HG03039 (cell line): Measurements from ENCODE around the gene ITGB6.
"Not testable (repeated sequence)": the region's sequence is repeated elsewhere in the genome, so short reads cannot be mapped to it uniquely, and the experiment has no call there.

ENCODE experiments used
- ATAC-seq: cut with Tn5 transposase; IDR thresholded peaks from one replicate; pipeline ENCODE4 v1.9.1; 2021; ENCODE audit warnings: mild to moderate bottlenecking, moderate library complexity; ENCODE audit not compliant: unreplicated experiment

Gene ITGB6

DNA sequence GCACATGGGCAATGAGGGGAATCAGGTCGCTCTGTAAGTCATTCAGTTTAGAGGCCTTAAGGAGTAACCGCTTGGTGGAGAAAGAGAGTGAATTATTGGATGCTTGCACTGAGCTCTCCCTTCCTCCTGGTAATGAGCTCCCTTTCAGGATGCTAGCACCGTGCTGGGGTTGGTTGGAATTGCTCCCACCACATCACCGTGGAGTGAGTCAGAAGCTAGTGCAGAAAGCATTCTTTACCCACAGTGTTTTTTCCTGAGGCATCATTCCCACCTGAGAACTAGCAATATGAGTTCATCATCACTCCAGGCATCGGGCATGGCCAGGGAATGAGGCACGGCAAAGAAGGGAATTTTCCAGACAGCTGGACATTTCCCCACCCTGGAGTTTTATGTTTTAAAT lies 57.6 kb downstream of the ITGB6 start:
- no peak for ATAC-seq

DNA sequence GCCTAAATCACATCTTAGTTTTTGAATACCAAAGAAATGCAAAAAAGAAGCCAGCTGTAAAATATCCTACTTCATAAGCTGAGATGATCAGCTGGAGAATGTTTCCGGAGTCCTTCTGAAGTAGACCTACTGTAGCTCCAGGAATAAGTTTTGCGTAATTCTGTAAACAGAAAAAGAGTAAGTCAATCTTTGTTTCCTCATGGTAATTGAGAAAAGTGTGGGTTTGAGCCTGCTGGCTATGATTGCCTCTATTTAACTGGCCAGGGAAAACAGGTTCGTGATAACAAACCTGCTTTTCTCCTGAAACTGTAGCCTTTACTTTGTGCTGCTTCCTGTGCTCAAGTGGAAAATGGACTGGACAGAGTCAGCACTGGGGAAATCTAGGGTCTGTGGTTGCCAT lies 58.2 kb downstream of the ITGB6 start:
- ATAC-seq = no peak

DNA sequence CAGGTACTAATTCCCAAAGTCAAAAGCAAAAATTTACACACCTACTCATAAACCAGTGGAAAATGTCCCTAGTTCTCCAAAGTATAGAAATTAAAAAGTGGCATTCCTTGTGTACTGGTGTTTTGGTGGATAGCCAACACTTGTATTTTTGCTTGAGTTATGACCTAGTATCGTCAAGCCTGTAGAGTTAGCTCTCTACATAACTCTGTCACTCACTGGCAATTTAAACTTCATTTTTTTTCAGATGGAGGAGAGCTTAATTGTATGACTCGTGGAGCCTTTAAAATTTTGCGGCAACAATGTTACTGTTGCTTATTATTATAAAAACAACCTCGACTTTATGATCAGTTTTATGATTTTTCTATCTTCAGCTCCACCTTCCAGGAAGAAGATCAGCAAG lies 58.7 kb downstream of the ITGB6 start:
- no peak for ATAC-seq

DNA sequence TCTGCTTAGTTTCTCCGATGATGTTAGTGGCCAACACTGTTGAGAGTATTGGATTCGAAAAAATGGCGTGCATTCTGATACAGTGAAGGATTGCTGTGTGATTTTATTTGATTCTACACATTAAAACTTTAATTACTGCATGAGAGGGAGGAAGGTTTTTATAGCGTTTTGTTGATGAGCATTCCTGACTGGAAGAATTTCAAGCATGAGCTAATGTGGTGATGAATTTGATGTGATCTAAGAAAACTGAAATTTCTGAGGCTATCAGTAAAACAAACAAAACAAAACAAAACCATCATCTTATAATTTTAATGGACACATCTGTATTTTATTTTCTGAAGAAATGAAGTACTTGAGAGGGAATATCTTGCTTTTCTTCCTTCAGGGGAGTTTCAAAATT lies 59.6 kb downstream of the ITGB6 start:
- no peak for ATAC-seq

DNA sequence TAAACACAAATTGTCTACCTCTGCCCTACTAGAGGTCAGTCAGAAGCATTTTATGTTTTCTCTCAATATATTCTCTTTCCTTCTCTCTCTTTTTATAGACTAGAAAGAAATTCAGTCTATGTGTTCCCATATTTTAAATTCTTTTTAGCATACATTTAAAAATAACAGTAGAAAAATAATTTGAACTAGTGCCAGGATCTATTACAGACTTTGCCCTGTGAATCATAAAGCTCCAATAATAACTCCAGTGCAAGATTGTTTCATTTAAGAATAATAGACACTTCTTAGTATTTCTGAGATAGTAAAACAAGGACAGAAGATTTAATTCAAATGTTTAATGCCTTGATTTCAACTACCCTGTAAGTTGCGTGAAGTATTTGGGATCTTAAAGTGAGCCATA lies 60.1 kb downstream of the ITGB6 start:
- no peak for ATAC-seq

DNA sequence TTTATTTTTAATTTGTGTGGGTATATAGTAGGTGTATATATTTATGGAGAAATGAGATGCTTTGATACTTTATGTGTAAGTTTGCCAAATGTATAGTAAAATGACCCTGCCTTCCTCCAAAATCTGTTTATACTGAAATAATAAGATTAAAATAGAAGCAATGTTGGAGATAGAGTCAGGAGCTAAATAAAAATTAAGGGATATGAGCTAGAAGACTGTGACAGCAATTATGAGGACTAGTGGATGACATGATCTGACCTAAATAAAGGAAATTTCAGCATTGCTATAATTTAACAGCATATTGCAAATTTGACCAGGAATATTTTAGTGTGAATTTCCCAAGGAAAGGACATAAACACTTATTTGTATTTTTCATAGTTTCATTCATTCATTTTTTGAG lies 60.7 kb downstream of the ITGB6 start:
- ATAC-seq = no peak

DNA sequence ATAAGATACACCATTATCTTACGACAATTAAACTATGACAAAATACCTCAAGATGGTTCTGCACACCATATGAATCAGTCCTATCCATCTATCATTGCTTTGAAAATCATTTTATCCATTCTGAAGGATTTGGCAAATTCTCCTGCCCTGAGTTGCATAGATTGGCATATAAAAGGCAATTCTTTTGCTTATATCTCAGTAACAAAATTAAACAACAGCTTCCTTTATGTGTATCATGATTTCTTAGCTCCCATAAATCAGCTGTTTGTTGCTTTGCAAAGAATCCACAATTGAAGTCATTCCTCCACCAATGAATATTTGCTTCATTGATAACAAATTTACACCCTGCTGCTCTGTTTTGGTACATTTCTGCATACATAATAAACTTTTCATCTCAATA lies 61.7 kb downstream of the ITGB6 start:
- ATAC-seq = no peak

DNA sequence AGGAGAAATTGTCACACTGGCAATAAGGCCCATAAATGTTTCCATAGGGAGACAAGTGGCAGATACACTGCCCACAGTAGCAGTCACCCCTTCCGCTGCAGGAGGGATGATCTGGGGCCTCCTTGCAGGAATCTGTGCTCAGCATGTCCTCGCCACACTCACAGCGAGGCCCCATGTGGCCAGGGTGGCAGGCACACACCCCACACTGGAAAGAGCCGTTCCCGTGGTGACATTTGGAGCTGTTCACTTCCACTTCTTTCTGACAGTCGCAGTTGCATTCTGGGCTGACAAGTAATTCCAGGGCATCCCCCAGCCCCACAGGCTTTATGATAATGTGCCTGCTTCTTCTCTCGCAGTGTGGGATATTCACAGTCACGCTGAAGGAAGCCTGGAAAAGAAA lies 62.6 kb downstream of the ITGB6 start:
- ATAC-seq = no peak

DNA sequence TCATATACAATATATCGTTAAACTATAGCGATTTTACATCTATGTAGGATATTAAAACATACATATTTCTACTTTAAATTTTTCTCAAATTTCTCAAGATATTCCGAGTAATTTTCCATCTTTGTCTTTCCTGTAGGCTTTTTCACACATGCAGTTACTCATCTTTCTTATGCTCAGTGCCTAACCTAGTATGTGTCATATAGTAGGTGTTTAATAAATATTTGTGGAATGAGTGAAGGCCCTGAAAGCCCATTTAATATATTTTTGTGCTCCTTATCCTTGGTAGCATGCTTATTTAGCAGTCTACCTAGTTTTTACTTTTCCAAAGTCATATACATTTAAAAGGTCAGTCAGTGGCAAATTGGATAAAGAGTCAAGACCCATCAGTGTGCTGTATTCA lies 67.3 kb downstream of the ITGB6 start:
- no peak for ATAC-seq

DNA sequence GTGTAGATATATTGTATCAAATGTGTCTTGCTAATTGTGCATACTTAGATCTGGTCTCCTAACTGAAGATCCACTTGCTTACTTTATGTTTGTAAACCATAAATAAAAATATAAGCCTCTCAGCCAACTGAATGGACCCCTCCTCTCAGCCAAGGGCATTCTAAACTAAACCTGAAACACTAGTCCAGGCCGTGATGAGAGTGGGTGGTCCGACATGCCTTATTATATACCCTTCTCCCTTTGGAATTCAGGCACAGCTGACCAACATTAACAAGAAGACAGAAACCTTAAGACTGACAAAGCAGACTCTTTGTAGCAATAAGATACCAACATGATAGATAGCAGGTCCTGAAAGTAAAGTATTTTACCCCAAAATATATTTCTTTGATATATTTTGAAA lies 73.3 kb downstream of the ITGB6 start:
- no peak for ATAC-seq

DNA sequence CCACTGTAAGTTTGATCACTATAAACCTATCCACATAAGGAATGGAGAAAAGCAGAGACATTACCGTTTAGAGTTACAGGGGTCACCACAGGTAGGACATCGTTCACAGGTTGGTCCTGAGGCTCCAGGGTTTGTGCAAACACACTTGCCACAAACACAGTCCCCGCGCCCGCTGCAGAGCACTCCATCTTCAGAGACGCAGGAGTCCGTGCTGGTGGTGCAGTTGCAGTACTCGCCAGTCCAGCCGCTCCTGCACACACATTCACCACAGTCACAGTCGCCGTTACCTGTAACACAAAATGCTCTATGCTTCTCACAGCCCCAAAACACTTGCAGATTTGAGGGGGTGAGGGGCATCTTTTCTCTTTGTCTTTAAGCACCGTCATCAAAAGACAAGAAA lies 73.8 kb downstream of the ITGB6 start:
- ATAC-seq = no peak

DNA sequence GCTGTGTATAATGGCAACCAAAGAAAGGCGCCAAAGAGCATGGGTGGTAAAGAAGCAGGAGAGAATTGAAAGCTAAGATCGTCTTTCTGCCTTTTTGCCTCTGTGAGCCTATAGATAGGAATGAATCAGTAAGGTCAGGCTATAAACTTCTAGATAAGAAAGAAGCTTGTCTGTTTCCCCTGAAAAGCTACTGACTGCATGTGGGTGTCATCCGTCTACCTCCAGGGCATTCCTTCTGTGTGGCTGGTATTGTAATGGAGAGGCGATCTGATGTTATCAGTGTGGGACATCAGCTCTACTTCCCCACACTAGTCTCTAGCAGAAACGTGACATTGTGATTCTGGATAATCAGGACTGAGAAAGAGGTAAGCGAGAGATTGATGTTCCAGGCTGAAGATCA lies 74.2 kb downstream of the ITGB6 start:
- no peak for ATAC-seq

DNA sequence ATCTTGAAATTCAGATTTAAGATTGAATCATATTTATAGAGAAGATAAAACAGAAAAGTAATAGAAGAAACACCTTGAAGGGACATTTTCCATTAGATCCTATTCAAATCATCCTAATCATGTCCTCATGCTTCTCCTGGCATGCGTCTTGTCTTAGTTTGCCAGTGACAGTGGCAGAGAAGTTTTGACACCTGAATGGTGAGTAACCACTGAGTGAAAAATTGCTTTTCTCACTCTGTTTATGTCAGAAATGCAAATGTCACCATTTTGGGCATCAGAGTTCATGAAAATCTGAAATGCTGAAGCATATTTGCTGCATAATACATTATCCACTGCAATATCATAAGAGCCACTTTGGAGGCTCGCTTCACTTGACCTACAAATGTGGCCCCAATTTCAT lies 74.7 kb downstream of the ITGB6 start:
- ATAC-seq = no peak

DNA sequence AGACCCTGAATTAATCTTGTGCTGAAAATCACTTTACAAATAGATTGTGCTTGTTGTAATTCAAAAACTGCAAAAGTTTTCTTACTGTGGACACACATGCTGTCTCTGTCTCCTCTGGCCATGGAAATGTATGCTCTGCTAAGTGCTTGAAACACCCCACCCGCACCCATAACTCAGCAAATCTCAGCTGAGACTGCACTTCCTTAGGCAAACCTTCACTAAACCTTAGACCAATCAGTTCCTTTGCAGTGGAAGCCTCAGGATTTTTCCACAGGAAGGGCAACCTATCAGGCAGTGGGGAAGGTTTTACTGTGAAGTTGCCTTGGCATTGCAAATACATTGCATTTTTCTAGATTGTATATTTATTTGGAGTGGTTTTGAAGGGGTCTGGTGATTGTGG lies 75.5 kb downstream of the ITGB6 start:
- no peak for ATAC-seq

DNA sequence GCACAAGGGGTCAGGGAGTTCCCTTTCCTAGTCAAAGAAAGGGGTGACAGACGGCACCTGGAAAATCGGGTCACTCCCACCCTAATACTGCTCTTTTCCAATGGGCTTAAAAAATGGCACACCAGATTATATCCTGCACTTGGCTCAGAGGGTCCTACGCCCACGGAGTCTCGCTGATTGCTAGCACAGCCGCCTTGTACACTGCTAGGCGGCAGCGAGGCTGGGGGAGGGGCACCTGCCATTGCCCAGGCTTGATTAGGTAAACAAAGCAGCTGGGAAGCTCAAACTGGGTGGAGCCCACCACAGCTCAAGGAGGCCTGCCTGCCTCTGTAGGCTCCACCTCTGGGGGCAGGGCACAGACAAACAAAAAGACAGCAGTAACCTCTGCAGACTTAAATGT lies 85.4 kb downstream of the ITGB6 start:
- ATAC-seq = not testable (repeated sequence)

DNA sequence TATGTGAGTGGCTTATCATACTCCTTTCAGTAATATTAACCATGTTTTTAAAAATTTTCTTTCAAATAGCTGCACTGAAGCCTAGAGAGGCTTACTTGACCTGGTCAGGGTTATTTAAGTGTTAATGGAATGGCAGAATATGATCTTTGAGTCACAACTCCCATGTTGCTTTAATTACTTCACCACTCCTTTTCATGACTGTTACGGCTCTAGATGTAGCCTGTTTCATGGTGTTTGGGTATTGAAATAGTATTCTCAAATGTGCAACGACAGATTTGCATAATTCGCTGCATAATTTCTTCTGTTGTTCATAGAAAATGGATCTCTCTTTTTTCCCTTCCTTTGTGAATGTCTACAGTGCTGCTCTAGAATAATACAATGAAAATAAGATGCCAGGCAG lies 86.1 kb downstream of the ITGB6 start:
- no peak for ATAC-seq

DNA sequence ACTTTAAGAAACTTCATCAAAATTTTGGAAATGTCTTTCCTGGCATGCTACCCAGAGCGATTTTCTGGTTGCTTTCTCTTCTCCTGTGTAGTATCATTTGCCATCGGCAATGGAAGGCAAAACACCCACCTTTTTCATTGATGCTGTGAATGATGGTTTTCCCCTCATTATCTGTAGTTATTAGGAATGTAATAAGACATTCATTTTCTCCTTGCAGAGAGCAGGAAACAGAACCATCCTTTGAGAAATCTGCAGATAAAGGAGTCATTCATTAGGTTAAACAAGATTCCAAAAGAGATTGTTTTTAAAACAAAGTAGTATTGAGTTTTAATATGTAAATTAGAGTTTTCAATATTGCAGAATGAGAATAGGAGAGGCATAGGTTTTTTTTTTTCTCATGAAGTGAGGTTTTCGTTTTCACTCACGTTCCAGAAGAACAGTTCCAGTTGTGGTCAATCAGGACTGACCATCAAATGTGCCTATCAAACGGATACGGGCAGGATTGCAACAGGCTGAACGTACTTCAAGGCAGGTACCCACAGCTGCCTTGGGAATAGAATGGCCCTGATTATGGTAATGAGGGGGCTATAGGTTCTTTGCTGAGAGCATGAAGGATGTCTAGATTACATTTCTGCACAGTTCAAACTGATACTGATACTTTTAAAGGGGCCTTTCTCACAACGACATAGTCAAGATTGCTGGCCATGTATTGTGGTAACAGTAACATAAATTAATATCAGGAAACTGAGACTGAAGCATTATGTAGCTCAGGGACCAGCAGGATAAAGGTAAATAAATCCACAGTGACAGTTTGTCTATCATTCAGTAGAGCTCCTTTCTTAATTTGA lies 87.9 kb downstream of the ITGB6 start:
- peak; percentile 63 for ATAC-seq

DNA sequence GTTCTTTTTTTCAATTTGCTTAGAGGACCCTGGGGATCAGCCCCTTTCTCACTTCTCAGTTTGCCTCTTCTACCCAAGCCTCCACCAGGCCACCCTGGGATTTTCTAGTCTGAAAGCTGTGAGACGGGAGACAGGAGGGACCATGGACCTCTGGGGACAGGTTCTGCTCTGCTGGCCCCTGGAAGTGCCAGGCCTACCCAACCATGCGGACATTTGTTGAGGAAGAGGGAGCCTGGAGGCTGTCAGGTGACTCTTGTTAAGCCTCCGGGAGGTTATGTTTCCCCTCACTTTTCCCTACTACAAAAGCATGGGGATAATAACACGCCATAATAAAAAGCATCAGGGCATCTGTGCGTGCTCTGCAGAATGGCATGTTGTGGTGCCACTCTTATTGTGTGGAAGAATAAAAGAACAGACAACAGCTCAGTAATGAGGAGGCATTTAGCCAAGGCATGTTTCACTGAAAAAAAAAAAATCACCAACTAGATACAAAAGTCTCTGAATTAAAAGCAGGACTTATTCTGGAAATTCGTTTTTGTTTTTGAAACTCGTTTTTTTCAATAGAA lies 89.3 kb downstream of the ITGB6 start:
- no peak for ATAC-seq

DNA sequence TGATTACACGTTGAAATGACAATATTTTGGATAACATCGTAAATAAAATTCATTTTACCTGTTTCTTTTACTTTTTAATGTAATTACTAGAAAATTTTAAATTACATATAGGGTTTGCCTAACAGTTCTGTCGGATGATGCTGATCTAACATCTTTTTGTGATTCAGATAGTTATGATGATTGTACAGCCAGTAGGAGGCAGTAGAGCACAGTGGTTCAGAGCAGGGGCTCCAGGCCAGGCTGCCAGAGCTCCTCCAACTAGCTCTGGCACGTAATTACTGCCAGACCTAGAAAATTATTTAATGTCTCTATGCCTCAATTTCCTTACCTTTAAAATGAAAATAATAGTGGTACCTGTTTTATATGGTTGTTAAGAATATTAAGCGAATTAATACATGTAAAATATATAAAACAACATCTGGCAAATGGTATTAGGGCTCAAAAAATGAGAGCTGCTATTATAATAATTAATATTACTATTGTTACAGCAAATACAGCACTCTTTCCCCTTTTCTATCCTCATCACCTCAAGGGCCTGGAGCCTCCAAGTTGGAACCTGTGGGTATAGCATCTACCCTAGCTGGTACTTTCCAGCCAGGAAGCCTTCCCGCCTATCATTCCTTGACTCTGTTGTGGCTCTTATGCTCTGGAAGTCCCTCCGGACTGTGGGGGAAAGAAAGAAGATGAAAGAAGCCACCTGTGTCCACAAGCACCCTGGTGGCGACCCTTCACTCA lies 90.0 kb downstream of the ITGB6 start:
- ATAC-seq = peak; percentile 82

DNA sequence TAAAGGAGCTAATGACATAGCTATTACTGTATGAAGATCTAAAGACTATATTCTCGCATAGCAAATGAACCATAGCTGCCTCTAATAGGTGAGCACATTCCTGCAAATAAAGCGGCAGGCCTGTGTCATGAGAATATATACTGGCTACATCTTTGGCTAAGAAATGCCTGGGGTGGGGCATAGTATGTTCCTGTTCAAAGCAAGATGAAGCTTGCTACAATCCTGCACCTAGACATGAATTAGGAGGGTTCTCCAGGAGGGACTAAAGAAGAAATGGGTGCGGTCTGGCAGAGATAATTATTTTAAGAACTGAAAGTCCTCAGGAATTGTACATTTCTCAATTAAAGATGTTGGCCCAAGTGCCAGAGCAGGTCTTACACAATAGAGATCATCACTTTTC lies 90.8 kb downstream of the ITGB6 start:
- no peak for ATAC-seq

DNA sequence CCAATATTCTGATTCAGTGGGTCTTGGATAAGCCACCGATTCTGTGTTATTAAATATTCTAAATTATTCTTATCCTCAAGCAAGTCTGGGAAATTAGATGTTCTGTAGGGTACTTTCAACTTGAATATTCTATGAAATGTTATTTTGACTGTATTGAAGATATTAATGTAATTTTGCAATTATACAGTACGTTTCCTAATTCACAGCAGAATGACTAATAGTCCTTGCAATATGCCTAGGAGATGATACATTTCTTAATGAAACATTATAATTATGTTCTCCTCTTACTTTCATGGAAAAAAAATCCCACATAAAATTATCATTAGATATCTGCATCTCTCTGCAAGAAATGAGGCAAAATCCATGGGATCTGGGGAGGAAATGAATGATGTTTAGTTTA lies 91.4 kb downstream of the ITGB6 start:
- no peak for ATAC-seq

DNA sequence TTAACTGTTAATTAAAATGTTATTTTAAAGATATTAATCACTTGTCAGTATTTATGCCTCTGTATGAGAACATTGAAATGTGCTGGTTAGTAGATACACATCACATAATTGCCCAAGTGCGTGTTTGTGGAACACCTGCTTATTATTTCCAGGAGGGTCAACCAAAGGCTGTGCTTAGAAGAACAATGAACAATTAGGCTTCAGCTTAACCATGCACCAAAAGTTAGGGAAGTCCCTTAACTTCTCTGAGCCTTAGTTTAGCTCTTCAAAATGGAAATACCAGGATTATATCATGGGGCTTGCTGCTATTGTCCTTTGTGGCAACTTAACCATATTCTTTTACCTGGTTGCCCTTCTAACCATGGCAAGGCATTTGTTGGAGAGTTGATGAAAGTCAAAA lies 94.7 kb downstream of the ITGB6 start:
- ATAC-seq = no peak
